DOHH2 (cell line): ENCODE data around the gene SFR1.

Experiments used
- H3F3A ChIP-seq: fragments of 200-600 bp; sonication (generic), shearing (Covaris generic); 2 replicates; pipeline ENCODE4 v1.6.0; 2016; ENCODE audit warnings: antibody characterized with exemption, mild to moderate bottlenecking; ENCODE audit not compliant: control insufficient read depth, insufficient read depth
- H3K27ac ChIP-seq: fragments of 200-600 bp; sonication (generic); 2 replicates; pipeline ENCODE4 v1.5.1; 2014; ENCODE audit warnings: low read depth, mild to moderate bottlenecking, low read length, moderate library complexity
- H3K27me3 ChIP-seq: fragments of 200-600 bp; sonication (generic); 2 replicates; pipeline ENCODE4 v1.6.1; 2014; ENCODE audit warnings: mild to moderate bottlenecking, low read length, mixed read lengths; ENCODE audit not compliant: control insufficient read depth
- H3K36me3 ChIP-seq: fragments of 200-600 bp; sonication (generic); 2 replicates; pipeline ENCODE4 v1.6.1; 2014; ENCODE audit warnings: mild to moderate bottlenecking, low read length, moderate library complexity, mixed read lengths; ENCODE audit not compliant: control insufficient read depth
- H3K4me1 ChIP-seq: fragments of 200-600 bp; sonication (generic); 2 replicates; pipeline ENCODE4 v1.6.1; 2014; ENCODE audit warnings: mild to moderate bottlenecking, low read length, mixed read lengths; ENCODE audit not compliant: control insufficient read depth
- H3K4me2 ChIP-seq: fragments of 200-600 bp; sonication (generic); 2 replicates; pipeline ENCODE4 v1.6.0; 2014; ENCODE audit warnings: mild to moderate bottlenecking, low read length, moderate library complexity
- H3K4me3 ChIP-seq: fragments of 200-600 bp; sonication (generic); 2 replicates; pipeline ENCODE4 v1.5.1; 2014; ENCODE audit warnings: mild to moderate bottlenecking, low read length, mixed read lengths
- H3K79me2 ChIP-seq: fragments of 200-600 bp; sonication (generic); 2 replicates; pipeline ENCODE4 v1.6.1; 2014; ENCODE audit warnings: mild to moderate bottlenecking, low read length, mixed read lengths; ENCODE audit not compliant: control insufficient read depth
- H3K9me2 ChIP-seq: fragments of 200-600 bp; sonication (generic); replicated peaks from 2 replicates; pipeline ENCODE4 v1.6.1; 2014; ENCODE audit warnings: mild to moderate bottlenecking, low read length, mixed read lengths; ENCODE audit not compliant: control insufficient read depth
- H3K9me3 ChIP-seq: fragments of 200-600 bp; sonication (generic); 2 replicates; pipeline ENCODE4 v1.6.1; 2014; ENCODE audit warnings: antibody characterized with exemption, low read length, mixed read lengths; ENCODE audit not compliant: control insufficient read depth, insufficient read depth
- H4K20me1 ChIP-seq: fragments of 200-600 bp; sonication (generic); 2 replicates; pipeline ENCODE4 v1.6.0; 2014; ENCODE audit warnings: low read depth, mild to moderate bottlenecking, antibody characterized with exemption, low read length, moderate library complexity; ENCODE audit not compliant: control insufficient read depth, insufficient read depth
- CTCF ChIP-seq: fragments of 200-600 bp; sonication (generic); IDR thresholded peaks from one replicate; pipeline ENCODE4 v1.5.1; 2014; ENCODE audit warnings: antibody characterized with exemption, mild to moderate bottlenecking, low read depth, low read length; ENCODE audit not compliant: poor library complexity, severe bottlenecking
- EZH2phosphoT487 ChIP-seq: fragments of 200-600 bp; sonication (generic); IDR thresholded peaks from 2 replicates; pipeline ENCODE4 v1.6.1; 2017; ENCODE audit warnings: borderline replicate concordance, mild to moderate bottlenecking, antibody characterized with exemption, low read length, moderate library complexity, mixed read lengths

The SFR1 gene

GRCh38 chr10:104120903-104121484, 977 bp upstream of the SFR1 start:
- no peak for TF ChIP-seq CTCF
- TF ChIP-seq EZH2phosphoT487 = no peak
- Histone ChIP-seq H3K4me3 (peak overlapping the region; percentile 87), H3K27ac (peak overlapping the region; percentile 86), H3K36me3 (peaks cover 22% of the 10 kb centered on the region), H3K9me2 (no peaks in the 10 kb centered on the region), H3K9me3 (no peaks in the 10 kb centered on the region), H3K4me1 (peaks cover 30% of the 10 kb centered on the region), H3K79me2 (peaks cover 17% of the 10 kb centered on the region), H3F3A (peaks cover 5% of the 10 kb centered on the region; the same call in 1 of the 2 replicates), H3K4me2 (peak overlapping the region; percentile 88), H3K27me3 (no peaks in the 10 kb centered on the region), H4K20me1 (no peaks in the 10 kb centered on the region)

GRCh38 chr10:104122225-104123107, 495 bp downstream of the SFR1 start:
- Histone ChIP-seq H3K9me3 (no peaks in the 10 kb centered on the region), H3K9me2 (no peaks in the 10 kb centered on the region), H4K20me1 (no peaks in the 10 kb centered on the region), H3K79me2 (peaks cover 17% of the 10 kb centered on the region), H3K36me3 (peaks cover 25% of the 10 kb centered on the region), H3K4me1 (peaks cover 30% of the 10 kb centered on the region), H3F3A (peaks cover 5% of the 10 kb centered on the region; the same call in 1 of the 2 replicates), H3K4me2 (peak overlapping the region; percentile 85), H3K27ac (peak overlapping the region; percentile 75), H3K4me3 (peak overlapping the region; percentile 95), H3K27me3 (no peaks in the 10 kb centered on the region)
- TF ChIP-seq EZH2phosphoT487 = no peak
- no peak for TF ChIP-seq CTCF

GRCh38 chr10:104123397-104123796, 1.4 kb downstream of the SFR1 start:
- peaks cover 25% of the 10 kb centered on the region for H3K36me3 ChIP-seq
- H3K4me1 ChIP-seq = peaks cover 30% of the 10 kb centered on the region
- peak overlapping the region; percentile 85 for H3K4me2 ChIP-seq
- no peaks in the 10 kb centered on the region for H3K9me3 ChIP-seq
- peak overlapping the region; percentile 95 for H3K4me3 ChIP-seq
- TF ChIP-seq CTCF (peak; percentile 62), EZH2phosphoT487 (no peak)
- no peaks in the 10 kb centered on the region for H3K9me2 ChIP-seq
- H3K79me2 ChIP-seq = peaks cover 17% of the 10 kb centered on the region
- H3K27ac ChIP-seq = peak overlapping the region; percentile 34; the same call in 1 of the 2 replicates
- H3F3A ChIP-seq = peaks cover 5% of the 10 kb centered on the region; the same call in 1 of the 2 replicates
- H4K20me1 ChIP-seq = no peaks in the 10 kb centered on the region
- no peaks in the 10 kb centered on the region for H3K27me3 ChIP-seq
